KMS-11 (cell line): ENCODE data around the gene NDUFA11.

ENCODE experiments used
- H2AFZ ChIP-seq: fragments of 200-600 bp; sonication (generic); 2 replicates; pipeline ENCODE4 v1.6.1; 2016; ENCODE audit warnings: antibody characterized with exemption, mixed run types, low read depth
- H3K27ac ChIP-seq: fragments of 200-600 bp; sonication (generic); 2 replicates; pipeline ENCODE4 v1.6.1; 2016; ENCODE audit warnings: mild to moderate bottlenecking, mixed run types
- H3K27me3 ChIP-seq: fragments of 200-600 bp; sonication (generic); 2 replicates; pipeline ENCODE4 v1.6.1; 2017; ENCODE audit warnings: mild to moderate bottlenecking, low read depth, mixed run types, moderate library complexity; ENCODE audit not compliant: insufficient read depth
- H3K36me3 ChIP-seq: fragments of 200-600 bp; sonication (generic); 2 replicates; pipeline ENCODE4 v1.6.1; 2017; ENCODE audit warnings: mild to moderate bottlenecking, mixed run types; ENCODE audit not compliant: insufficient read depth
- H3K4me1 ChIP-seq: fragments of 200-600 bp; sonication (generic); 2 replicates; pipeline ENCODE4 v1.6.1; 2016; ENCODE audit warnings: mild to moderate bottlenecking, low read depth, mixed run types; ENCODE audit not compliant: poor library complexity, severe bottlenecking
- H3K4me2 ChIP-seq: fragments of 200-600 bp; sonication (generic); 2 replicates; pipeline ENCODE4 v1.7.0; 2016; ENCODE audit warnings: mild to moderate bottlenecking, mixed run types
- H3K4me3 ChIP-seq: fragments of 200-600 bp; sonication (generic); IDR thresholded peaks from 2 replicates; pipeline ENCODE4 v1.6.1; 2017; ENCODE audit warnings: low read depth, low read length, mixed read lengths; ENCODE audit not compliant: insufficient read depth
- H3K79me2 ChIP-seq: fragments of 200-600 bp; sonication (generic); 2 replicates; pipeline ENCODE4 v1.6.1; 2016; ENCODE audit warnings: low read depth, mixed run types; ENCODE audit not compliant: insufficient read depth
- H3K9ac ChIP-seq: fragments of 200-600 bp; sonication (generic); 2 replicates; pipeline ENCODE4 v1.6.1; 2016; ENCODE audit warnings: mild to moderate bottlenecking, mixed run types
- H4K20me1 ChIP-seq: fragments of 200-600 bp; sonication (generic); 2 replicates; pipeline ENCODE4 v1.6.1; 2016; ENCODE audit warnings: mild to moderate bottlenecking, mixed run types; ENCODE audit not compliant: insufficient read depth
- CTCF ChIP-seq: fragments of 200-600 bp; sonication (generic); conservative IDR thresholded peaks from 2 replicates; pipeline ENCODE4 v1.6.1; 2017; ENCODE audit warnings: low read depth, mild to moderate bottlenecking, antibody characterized with exemption, low read length, moderate library complexity, mixed read lengths

Gene NDUFA11

GRCh38 chr19:5892772-5893275, 10.8 kb downstream of the NDUFA11 start:
- Histone ChIP-seq H3K79me2 (no peaks in the 10 kb centered on the region), H3K36me3 (no peaks in the 10 kb centered on the region), H4K20me1 (no peaks in the 10 kb centered on the region), H3K27me3 (peaks cover 6% of the 10 kb centered on the region; the same call in 1 of the 2 replicates), H3K27ac (no peak overlapping the region), H3K4me3 (no peak overlapping the region), H3K4me1 (no peaks in the 10 kb centered on the region), H2AFZ (no peak overlapping the region), H3K4me2 (no peak overlapping the region), H3K9ac (no peak overlapping the region)
- TF ChIP-seq CTCF = no peak; the same call in 1 of the 2 replicates

GRCh38 chr19:5891938-5892771, 11.4 kb downstream of the NDUFA11 start:
- no peak; the same call in 1 of the 2 replicates for TF ChIP-seq CTCF

GRCh38 chr19:5891572-5891937, 12.0 kb downstream of the NDUFA11 start:
- no peak overlapping the region for H3K9ac ChIP-seq
- H3K27me3 ChIP-seq = peaks cover 12% of the 10 kb centered on the region; the same call in 1 of the 2 replicates
- no peaks in the 10 kb centered on the region for H3K79me2 ChIP-seq
- no peak overlapping the region for H3K27ac ChIP-seq
- TF ChIP-seq CTCF = no peak
- no peaks in the 10 kb centered on the region for H3K4me1 ChIP-seq
- H2AFZ ChIP-seq = no peak overlapping the region
- no peaks in the 10 kb centered on the region for H3K36me3 ChIP-seq
- no peak overlapping the region for H3K4me2 ChIP-seq
- no peak overlapping the region for H3K4me3 ChIP-seq
- H4K20me1 ChIP-seq = no peaks in the 10 kb centered on the region

More at GRCh38 chr19:5891938-5892771, 11.4 kb downstream of the NDUFA11 start:
- peaks cover 8% of the 10 kb centered on the region; the same call in 1 of the 2 replicates for H3K27me3 ChIP-seq
- H3K9ac ChIP-seq = no peak overlapping the region
- H3K4me1 ChIP-seq = no peaks in the 10 kb centered on the region
- no peak overlapping the region for H2AFZ ChIP-seq
- H3K36me3 ChIP-seq = no peaks in the 10 kb centered on the region
- no peak overlapping the region for H3K4me2 ChIP-seq
- no peaks in the 10 kb centered on the region for H3K79me2 ChIP-seq
- no peak overlapping the region for H3K4me3 ChIP-seq
- no peaks in the 10 kb centered on the region for H4K20me1 ChIP-seq
- H3K27ac ChIP-seq = no peak overlapping the region

- no peak overlapping the region for H2AFZ ChIP-seq
- H4K20me1 ChIP-seq = no peaks in the 10 kb centered on the region
- no peaks in the 10 kb centered on the region for H3K36me3 ChIP-seq
- H3K4me1 ChIP-seq = no peaks in the 10 kb centered on the region
- H3K27me3 ChIP-seq = peaks cover 17% of the 10 kb centered on the region; the same call in 1 of the 2 replicates
- H3K4me3 ChIP-seq = no peak overlapping the region
- H3K27ac ChIP-seq = no peak overlapping the region
- no peak for TF ChIP-seq CTCF
- no peak overlapping the region for H3K4me2 ChIP-seq
- no peak overlapping the region for H3K9ac ChIP-seq
- no peaks in the 10 kb centered on the region for H3K79me2 ChIP-seq
Measured at GRCh38 chr19:5890099-5890498, 13.5 kb downstream of the NDUFA11 start.
